Mucosa of descending colon (tissue), 3 donors: Measurements from ENCODE around the gene RRM2. TPM values are rescaled to one million over a fixed set of nuclear protein-coding genes. Genes with fewer than 3 reads are reported as not detected.
"Not testable (repeated sequence)": the region's sequence is repeated elsewhere in the genome, so short reads cannot be mapped to it uniquely, and the experiment has no call there.

Experiments
- ATAC-seq: fragments of 200-7000 bp; cut with Tn5 transposase; one replicate; pipeline ENCODE4 v1.9.1; 2020; ENCODE audit warnings: mild to moderate bottlenecking, moderate library complexity
- DNase-seq, 3 donors: peaks; one replicate each; pipeline ENCODE4 v3.0.0-alpha.2; 2020
- H3K36me3 ChIP-seq: fragments of 200-600 bp; one replicate; pipeline ENCODE4 v1.8.0; 2021; ENCODE audit warnings: low read depth, mild to moderate bottlenecking
- H3K4me1 ChIP-seq: fragments of 200-600 bp; one replicate; pipeline ENCODE4 v1.8.0; 2021; ENCODE audit warnings: low read depth, mild to moderate bottlenecking
- H3K4me3 ChIP-seq: fragments of 200-600 bp; one replicate; pipeline ENCODE4 v1.8.0; 2021; ENCODE audit warnings: mild to moderate bottlenecking
- H3K9me3 ChIP-seq: fragments of 200-600 bp; one replicate; pipeline ENCODE4 v1.8.0; 2021; ENCODE audit warnings: mild to moderate bottlenecking
- CTCF ChIP-seq: fragments of 200-600 bp; IDR thresholded peaks from one replicate; pipeline ENCODE4 v1.8.0; 2022; ENCODE audit warnings: antibody characterized with exemption, mild to moderate bottlenecking
- intact Hi-C, 2 donors: fragments of 100-400 bp; cut with DNase I in 1 of 2; cut with micrococcal nuclease in 1 of 2; formaldehyde crosslinking; loops; one replicate each; pipeline versions ENCODE4 v1.11.0 to v1.11.1; 2022; cut with DNase I, micrococcal nuclease
- total RNA-seq, 3 donors: library from RNA; stranded (reverse); fragmentation: NEBNext Ultra II Directional in 2 of 3; extraction: Animal tissue kit (Norgen Biotek cat#: 25700) in 2 of 3; gene quantifications; one replicate each; pipeline versions ENCODE4 v1.2.1 to v1.2.4, GENCODE V29; 2021 to 2023
- donor health status: DM: no; HTN: no; CAD: no; lungs with moderate emphysema.
- donor health status: DM: no; HTN: no; CAD: no.
- donor health status: DM: no; HTN: yes; CAD: no.

Gene RRM2
- total RNA-seq, 3 donors from 2014 or later, result 8.5 to 65.3 (median 12.5) TPM

GRCh38 chr2:10085668-10086059 is 36.9 kb upstream of the RRM2 start:
- no peaks in the 10 kb centered on the region for H3K9me3 ChIP-seq
- intact Hi-C loops, result no loop called here
- no peak overlapping the region for H3K4me3 ChIP-seq
- TF ChIP-seq CTCF, result no peak
- no peak for ATAC-seq
- H3K4me1 ChIP-seq, result peaks cover 4% of the 10 kb centered on the region
- no peaks in the 10 kb centered on the region for H3K36me3 ChIP-seq
- DNase-seq, result peak in 1 of 3 donors; percentile 21

GRCh38 chr2:10086950-10087349 is 35.6 kb upstream of the RRM2 start:
- ATAC-seq (peak; percentile 43), DNase-seq (no peak)
- no peaks in the 10 kb centered on the region for H3K36me3 ChIP-seq
- intact Hi-C loops, result no loop called here
- H3K9me3 ChIP-seq, result no peaks in the 10 kb centered on the region
- no peaks in the 10 kb centered on the region for H3K4me1 ChIP-seq
- H3K4me3 ChIP-seq, result no peak overlapping the region
- no peak for TF ChIP-seq CTCF

- DNase-seq (peak in 1 of 3 donors; percentile 38), ATAC-seq (peak; percentile 9)
- TF ChIP-seq CTCF, result no peak
- Histone ChIP-seq H3K4me3 (no peak overlapping the region), H3K4me1 (no peaks in the 10 kb centered on the region), H3K9me3 (no peaks in the 10 kb centered on the region), H3K36me3 (no peaks in the 10 kb centered on the region)
- intact Hi-C loops, result no loop called here
These were observed 35.2 kb upstream of the RRM2 start for GRCh38 chr2:10087360-10087759.

GRCh38 chr2:10089565-10090190 is 32.9 kb upstream of the RRM2 start:
- no peak for TF ChIP-seq CTCF
- ATAC-seq (no peak), DNase-seq (no peak)
- no peak overlapping the region for H3K4me3 ChIP-seq
- intact Hi-C loops, result no loop called here
- no peaks in the 10 kb centered on the region for H3K36me3 ChIP-seq
- H3K4me1 ChIP-seq, result no peaks in the 10 kb centered on the region
- H3K9me3 ChIP-seq, result no peaks in the 10 kb centered on the region

DNA sequence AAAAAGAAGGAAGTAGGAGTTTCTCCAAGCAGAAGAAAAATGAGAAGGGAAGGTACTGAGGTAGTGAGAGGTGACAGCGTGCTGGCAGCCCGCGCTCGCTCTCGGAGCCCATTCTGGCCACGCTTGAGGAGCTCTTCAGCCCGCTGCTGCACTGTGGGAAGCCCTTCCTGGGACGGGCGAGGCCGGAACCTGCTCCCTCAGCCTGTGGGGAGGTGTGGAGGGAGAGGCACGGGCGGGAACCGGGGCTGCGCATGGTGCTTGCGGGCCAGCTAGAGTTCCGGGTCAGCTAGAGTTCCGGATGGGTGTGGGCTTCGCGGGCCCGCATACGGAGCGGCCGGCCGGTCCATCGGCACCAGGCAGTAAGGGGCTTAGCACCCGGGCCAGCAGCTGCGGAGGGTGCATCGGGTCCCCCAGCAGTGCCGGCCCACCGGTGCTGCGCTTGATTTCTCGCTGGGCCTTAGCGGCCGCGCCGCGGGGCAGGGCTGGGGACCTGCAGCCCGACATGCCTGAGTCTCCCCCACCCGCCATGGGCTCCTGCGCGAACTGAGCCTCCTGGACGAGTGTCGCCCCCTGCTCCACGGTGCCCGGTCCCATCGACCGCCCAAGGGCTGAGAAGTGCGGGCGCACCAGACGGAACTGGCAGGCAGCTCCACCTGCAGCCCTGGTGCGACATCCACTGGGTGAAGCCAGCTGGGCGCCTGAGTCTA is 31.2 kb upstream of the RRM2 start:
- peak in 2 of 3 donors; percentile 62 to 81 for DNase-seq
- TF ChIP-seq CTCF, result no peak
- H3K4me3 ChIP-seq, result peak overlapping the region; percentile 6
- intact Hi-C loops, result no loop called here
- ATAC-seq, result peak; percentile 84
- no peaks in the 10 kb centered on the region for H3K9me3 ChIP-seq
- no peaks in the 10 kb centered on the region for H3K36me3 ChIP-seq
- H3K4me1 ChIP-seq, result no peaks in the 10 kb centered on the region

- not testable (repeated sequence) for ATAC-seq
These were observed 30.7 kb upstream of the RRM2 start for GRCh38 chr2:10091889-10092244.

More at GRCh38 chr2:10091889-10092244, 30.7 kb upstream of the RRM2 start:
- intact Hi-C loops, H3K4me3 ChIP-seq, H3K36me3 ChIP-seq, H3K4me1 ChIP-seq, DNase-seq, H3K9me3 ChIP-seq: not testable (repeated sequence)
